IPS DF 4.7 (cell line): ENCODE data around the gene ENO1.
"Not testable (repeated sequence)": the region's sequence is repeated elsewhere in the genome, so short reads cannot be mapped to it uniquely, and the experiment has no call there.

Source experiments
- DNase-seq: peaks from one replicate; pipeline ENCODE4 v3.0.0-alpha.2; 2013; ENCODE audit warnings: low spot score; ENCODE audit errors: extremely low read depth

The ENO1 gene

GRCh38 chr1:8878448-8878697 lies at the start of gene ENO1:
TSS of gene ENO1 (minus strand) at chr1:8878686. CDS start at chr1:8874908, 3,778 bp downstream.
- no peak for DNase-seq

DNA sequence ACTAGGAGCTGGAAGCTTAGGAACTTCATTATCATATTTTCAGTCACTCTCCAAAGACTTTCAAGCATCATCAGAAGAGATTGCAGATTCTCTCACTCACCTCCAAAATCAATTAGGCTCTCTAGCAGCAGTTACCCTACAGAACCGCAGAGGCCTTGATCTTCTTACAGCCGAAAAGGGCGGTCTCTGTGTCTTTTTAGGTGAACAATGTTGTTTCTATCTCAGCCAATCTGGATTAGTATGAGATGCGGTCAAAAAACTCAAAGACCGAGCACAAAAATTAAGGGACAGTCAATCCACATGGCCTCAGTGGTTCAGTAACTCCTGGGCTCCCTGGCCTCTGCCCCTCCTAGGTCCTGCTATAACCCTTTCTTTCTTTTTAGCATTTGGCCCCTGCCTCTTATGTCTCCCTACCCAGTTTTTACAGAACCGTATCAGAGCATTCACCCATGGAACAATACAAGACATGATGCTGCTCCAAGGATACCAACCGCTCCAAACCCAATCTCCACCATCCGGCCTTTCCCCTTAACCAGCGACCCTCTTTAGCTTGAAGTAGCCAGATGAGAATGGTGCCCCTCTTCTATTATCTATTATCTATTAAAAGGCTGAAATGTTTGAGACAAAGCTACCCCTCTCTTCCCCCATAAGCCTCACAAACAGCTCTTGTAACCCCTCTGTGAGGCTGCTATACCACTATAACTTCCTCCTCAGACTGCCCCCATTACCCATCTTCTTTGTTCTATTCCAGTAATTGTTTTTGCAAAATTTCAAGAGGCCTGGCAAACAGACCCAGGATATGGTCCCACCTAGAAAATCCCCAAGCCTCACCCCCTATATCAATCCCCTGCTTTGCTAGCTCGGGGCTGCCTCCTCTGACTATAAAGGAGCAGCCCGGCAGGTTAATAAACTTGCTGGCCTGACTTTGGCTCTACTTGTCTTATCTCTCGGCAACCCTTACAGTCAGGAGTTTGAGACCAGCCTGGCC lies 48.5 kb upstream of the ENO1 start:
- DNase-seq: no peak

DNA sequence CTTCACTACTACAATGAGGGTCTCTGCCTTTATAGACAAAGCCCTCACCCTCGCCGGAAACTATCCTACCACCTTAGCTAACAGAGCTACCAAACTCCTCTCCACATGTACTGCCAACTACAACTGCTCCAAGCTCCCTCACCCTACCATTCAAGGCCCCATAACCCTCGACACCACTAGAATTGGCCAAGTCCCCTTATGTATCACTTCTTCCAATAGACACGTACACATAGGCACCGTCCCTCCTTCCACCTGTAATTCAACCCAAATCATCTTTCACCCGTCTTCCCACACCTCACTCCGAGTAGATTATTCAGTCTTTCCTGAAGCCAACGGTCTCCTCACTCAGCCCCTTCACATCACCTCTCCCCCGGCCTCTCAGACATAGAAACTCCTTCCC lies 47.5 kb upstream of the ENO1 start:
- no peak for DNase-seq

GRCh38 chr1:8925406-8925805 lies 46.9 kb upstream of the ENO1 start:
- DNase-seq: no peak

DNA sequence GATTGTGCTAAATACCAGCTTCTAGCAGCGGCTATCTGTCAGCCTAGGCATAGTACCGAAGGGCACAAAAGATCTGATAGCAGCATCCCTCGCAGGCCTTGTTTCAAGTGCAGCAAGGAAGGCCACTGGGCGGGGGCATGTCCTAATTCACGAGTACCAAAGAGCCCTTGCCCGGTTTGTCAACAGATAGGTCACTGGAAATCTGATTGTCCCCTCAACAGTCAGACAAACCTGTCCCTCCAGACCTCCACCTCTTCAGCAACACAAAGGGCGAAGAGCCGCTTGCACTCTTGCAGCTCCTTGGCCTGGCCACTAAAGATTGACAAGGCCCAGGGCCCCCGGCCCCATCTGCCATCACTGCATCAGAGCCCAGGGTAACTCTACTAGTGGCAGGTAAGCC lies 44.5 kb upstream of the ENO1 start:
- no peak for DNase-seq

DNA sequence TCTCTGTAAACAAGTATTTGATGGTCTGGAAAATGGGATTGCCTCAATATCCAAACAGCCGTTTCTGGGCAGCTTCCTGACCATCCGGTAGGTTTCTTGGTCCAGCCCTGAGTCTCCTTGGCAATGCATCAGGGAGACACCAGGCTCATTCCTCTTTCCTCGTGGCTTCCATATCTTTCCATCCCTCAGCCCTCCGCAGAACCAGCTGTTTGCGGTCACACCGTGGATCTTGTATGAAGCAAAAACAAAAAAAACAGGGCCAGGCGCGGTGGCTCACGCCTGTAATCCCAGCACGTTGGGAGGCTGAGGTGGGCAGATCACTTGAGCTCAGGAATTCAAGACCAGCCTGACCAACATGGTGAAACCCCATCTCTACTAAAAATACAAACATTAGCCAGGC lies 39.0 kb upstream of the ENO1 start:
- DNase-seq: not testable (repeated sequence)

DNA sequence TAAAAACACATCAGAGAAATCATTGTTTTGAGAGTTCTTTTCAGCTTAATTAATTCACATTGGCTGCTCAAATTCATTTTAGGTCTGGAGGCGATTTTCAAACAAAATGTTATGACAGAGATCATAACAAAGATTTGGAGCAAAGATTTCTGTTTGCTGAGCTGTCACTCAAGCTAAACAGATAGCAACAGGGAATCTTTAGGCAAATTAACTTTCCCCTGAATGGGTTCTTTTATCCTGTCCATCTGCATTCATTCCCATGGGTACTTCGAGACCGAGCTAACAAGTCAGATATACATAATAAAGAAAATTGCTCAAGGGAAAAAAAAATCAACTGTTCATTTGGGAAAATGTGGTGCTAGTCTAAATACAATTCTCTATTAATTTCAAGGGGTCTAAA lies 37.0 kb upstream of the ENO1 start:
- DNase-seq: no peak

GRCh38 chr1:8914466-8914865 lies 36.0 kb upstream of the ENO1 start:
- no peak for DNase-seq

- DNase-seq: no peak
Measured at GRCh38 chr1:8913457-8913856, 35.0 kb upstream of the ENO1 start.

- DNase-seq: peak; percentile 36
Measured at GRCh38 chr1:8911416-8912309, 33.2 kb upstream of the ENO1 start.

GRCh38 chr1:8910914-8911313 lies 32.4 kb upstream of the ENO1 start:
- DNase-seq: no peak

- DNase-seq: peak; percentile 16
Measured at GRCh38 chr1:8910331-8910730, 31.8 kb upstream of the ENO1 start.

- DNase-seq: no peak
Measured at GRCh38 chr1:8908388-8909151, 30.1 kb upstream of the ENO1 start.

- no peak for DNase-seq
Measured at GRCh38 chr1:8905582-8906191, 27.2 kb upstream of the ENO1 start.

GRCh38 chr1:8903908-8904650 lies 25.6 kb upstream of the ENO1 start:
- no peak for DNase-seq

- DNase-seq: no peak
Measured at GRCh38 chr1:8903410-8903809, 24.9 kb upstream of the ENO1 start.

GRCh38 chr1:8902765-8903164 lies 24.3 kb upstream of the ENO1 start:
- DNase-seq: no peak

DNA sequence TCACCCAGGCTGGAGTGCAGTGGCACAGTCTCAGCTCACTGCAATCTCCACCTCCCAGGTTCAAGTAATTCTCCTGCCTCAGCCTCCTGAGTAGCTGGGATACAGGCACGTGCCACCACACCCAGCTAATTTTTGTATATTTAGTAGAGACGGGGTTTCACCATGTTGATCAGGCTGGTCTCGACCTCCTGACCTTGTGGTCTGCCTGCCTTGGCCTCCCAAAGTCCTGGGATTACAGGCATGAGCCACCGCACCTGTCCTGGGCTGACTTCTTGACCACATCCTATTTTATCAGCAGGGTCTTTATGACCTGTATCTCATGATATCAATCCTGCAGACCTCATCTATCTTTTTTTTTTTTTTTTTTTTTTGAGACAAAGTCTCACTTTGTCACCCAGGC lies 22.2 kb upstream of the ENO1 start:
- DNase-seq: not testable (repeated sequence)

- DNase-seq: no peak
Measured at GRCh38 chr1:8899046-8899445, 20.6 kb upstream of the ENO1 start.

- not testable (repeated sequence) for DNase-seq
Measured at GRCh38 chr1:8898418-8898817, 19.9 kb upstream of the ENO1 start.
